Stimulated activated CD8-positive, alpha-beta memory T cell treated with anti-CD3 and anti-CD28 coated beads, Interleukin-7, amount 100 ng/mL, for 4 hours (primary cell): ENCODE results near the gene MMP10.

Experiments
- DNase-seq, 2 donors: peaks; one replicate each; pipeline ENCODE4 v3.0.0-alpha.2; 2020; ENCODE audit warnings: low read depth in 2 of 2

MMP10 gene

DNA sequence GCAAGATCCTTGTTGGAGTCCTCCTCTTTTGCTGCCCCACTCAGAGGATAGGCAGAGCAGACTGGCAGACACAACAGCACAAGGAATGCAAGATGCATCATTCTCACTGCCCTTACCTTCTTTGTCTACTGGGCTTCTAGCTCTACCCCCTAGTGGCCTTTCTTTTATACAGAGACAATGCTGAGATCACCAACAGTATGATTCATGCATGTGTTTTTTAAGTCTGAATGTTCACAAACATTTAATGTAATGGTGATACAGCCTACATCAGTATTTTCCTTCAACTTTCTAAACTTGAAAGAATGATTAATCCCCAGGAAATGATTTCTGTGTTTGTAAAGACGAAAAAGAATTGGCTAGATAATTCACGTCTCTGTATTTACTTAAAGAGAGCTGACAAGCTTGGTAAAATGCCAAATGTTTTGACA lies at the start of gene MMP10:
Gene MMP10 (minus strand): TSS at position 138 of the 428 bp plus-strand sequence. CDS start 37 bp downstream, at position 101.
- DNase-seq, result no peak

DNA sequence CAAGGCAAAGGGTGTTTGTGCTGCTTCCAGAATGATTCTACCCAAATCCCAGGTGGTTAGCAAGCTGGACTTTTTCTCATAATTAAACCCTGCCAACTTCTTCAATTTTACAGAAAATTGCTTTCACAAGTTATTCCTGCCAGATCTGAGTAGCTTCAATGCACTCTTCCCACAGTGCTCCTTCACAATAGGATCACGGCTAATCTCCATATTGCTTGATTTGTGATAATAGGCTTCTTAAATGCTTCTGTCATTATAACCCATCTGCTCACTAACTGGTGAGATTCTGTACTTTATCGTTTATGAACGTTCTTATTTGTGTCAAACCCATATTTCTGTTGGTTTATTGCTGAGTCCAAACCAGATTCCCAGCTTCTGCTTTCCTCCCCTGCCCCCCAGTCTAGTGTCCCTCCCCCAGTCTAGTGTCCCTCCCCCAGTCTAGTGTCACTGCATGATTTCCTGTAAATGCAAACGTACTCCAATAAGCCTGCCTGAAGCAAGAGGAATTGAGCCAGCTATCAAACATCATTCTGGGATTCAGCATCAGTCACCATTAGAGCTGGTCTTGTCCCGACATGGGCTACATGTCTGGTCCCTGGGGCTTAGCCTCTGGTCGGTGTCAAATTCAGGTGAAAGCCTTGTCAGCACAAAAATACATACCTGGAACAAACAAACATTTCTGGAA lies 49.0 kb upstream of the MMP10 start:
- no peak for DNase-seq

DNA sequence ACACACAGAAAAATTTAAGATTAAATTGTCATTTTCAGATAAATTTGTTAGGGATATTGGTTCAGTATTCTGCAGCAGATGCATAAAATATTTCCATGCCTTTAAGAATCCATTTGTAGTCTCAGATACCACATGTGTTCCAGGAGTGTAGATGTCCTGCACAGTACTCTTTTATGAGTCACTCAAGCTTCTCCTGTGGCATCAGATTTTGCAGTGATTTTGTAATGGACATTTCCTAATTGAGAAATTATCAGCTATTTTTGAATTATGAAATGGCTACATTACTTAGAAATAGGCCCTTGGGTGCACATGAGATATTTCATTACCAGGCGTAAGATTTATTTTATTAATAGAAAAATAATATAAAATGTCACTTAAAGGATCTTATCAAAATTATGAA lies 44.1 kb upstream of the MMP10 start:
- no peak for DNase-seq

DNA sequence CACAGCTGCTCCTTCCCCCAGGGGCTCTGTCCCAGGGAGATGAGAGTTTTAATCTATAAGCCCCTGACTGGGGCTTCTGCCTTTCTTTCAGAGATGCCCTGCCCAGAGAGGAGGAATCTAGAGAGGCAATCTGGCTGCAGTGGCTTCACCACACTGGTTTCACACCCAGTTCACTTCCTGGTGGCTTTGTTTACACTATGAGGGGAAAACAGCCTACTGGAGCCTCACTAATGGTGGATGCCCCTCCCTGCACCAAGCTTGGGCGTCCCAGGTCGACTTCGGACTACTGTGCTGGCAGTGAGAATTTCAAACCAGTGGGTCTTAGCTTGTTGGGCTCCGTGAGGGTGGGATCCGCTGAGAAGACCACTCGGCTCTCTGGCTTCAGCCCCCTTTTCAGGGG lies 39.1 kb upstream of the MMP10 start:
- no peak for DNase-seq

DNA sequence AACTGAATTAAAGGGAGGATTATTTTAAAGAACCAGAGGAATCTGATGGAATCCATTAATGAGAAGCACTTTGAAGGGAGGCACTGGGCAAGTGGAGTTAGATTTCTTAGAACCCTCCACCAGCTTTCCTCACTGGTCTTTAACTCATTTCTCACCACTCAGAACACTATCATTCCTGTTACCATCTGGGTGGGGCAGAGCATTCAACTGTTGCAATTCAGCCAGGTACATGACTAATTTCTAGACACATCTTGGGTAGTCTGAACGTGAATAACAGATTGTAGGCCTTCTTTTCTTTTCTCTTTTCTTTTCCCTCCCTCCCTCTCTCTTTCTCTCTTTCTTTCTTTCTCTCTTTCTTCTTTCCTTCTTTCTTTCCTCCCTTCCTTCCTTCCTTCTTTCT lies 33.1 kb upstream of the MMP10 start:
- no peak for DNase-seq

DNA sequence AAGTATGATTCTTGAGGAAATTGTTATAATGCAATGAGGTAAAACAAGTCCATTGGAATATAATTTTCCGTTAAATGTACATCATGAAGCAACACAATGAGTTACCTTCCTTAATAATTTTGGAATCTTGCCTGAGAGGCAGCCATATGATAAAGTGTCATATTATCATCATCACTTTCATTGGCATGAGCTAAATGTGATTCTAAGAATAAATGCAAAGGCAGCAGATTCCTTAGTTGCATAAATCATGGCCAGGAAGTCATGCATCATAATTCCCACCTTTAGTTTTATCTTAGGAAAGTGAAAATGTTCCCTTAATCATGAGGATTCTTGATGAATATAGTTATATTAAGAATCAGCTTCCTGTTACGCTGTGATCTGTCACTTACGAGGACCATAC lies 31.8 kb upstream of the MMP10 start:
- no peak for DNase-seq

DNA sequence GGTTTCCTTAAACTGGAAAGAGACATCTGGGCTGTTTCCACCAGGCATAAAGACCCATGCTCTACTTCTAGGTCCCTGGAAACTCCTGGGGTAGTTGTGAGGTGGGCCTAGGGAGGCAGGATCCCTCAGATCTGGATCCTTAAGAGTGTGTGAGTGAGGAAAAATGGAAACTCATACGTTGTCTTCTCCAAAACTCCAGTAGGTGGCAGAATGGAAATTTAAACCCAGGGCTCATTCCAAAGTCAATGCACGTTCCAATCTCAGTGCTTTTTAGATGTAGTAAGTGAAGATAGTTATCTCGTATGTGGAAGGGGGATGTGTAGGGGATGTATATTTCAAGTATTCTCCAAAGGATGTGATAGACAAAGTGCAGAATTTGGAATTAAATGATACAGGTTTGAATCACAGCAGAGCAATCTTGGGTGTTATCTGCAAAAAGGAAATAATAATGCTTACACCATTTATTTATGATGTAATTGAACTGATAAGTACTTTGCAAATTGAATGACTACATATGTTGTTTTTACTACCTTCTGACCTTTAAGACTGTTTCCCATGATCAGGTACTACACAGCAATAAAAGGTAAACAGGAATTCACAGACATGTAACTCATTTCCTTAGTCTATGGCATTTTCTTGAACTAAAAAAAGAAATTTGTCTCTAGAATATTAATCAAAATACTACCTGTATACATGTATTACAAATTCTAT lies 30.7 kb upstream of the MMP10 start:
- no peak for DNase-seq

DNA sequence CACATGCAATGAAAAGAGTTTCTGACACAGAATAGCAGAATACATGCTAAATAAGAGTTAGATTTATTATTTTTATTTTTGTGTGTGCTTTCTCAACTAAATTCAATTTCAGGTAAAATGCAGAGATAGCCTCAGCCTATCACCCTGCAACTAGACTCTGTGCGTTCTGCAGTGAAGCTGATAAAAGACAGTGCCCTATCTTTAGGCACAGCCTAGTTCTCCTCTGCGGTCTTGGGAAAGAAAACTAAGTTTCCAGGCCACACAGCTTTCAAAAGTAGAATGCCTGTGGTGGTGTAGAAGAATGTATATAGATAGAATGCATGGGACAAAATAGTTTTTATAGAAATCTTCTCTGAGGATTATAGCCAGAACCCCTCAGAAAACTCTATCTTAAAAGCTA lies 29.5 kb upstream of the MMP10 start:
- no peak for DNase-seq

DNA sequence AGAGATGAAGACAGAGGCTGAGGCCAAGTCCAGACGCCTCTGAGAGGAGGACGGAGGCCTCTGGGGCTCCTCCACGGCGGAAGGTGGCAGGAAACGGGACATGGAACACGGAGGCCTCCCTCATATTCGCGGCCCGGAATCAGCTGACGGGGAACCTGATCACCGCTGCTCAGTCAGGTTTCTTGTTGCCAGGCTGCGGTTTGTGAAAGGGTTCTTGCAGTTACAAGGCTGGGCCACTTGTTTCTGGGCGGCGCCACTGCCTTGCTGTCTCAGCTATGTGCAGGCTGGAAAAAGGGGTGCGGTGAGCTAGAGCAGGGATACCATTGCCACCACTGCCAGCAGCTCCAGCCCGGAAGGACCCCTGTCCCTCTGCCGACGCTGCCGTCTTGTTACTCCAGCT lies 27.5 kb upstream of the MMP10 start:
- DNase-seq, result no peak

DNA sequence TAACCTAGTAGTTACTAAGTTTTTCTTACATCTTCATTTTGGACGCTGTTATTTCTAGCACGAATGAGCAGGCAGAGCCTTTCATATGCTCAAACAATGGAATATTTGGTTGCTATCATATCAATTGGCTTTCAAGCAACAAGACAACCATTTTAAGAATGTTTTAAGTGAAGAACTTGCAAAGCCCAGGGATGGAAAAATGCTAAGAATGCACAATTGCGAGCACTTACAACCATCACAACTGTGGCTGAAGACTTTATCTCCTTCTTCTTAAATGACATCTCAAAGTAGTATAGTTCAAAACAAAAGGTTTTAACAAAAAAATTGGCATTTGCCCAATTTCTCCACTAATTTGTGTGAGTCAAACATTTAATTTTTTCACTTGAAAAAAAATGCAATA lies 25.9 kb upstream of the MMP10 start:
- DNase-seq, result no peak

DNA sequence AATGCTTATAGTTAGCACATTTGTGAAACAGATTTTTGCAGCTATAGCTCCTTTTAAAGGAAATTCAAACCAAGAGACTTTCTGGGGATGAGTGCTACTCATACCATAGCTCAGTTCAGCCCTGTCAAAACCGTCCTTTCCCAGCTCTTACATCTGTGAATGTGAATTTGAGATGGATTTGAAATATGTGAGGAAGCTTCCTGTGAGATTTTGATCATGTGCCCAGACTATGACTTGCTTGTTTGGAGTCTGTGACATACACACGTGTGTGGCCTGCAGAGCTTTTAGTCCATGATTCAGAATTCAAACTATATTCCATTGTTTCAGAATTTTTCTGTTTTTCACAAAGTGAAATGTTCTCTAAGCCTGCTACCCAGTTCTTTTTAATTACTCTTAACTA lies 21.9 kb upstream of the MMP10 start:
- no peak for DNase-seq

DNA sequence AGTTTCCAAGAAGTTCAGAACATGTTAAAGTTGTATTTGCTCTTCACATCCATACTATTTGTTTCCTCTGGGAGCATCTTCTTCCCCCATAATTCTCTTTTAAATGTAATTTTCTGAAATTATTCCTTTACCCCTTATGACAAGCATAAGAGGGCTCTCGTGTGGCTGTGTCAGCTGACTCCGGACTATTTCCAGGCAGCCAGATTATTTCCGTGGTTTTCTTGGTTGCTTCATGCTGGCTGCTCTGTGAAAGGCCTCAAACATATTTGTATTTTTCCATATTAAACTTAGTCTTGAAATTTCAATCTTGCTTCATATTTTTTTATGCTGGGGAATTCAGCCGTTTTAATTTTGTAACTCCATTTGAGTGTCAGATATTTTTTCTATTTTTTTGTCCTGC lies 20.3 kb upstream of the MMP10 start:
- no peak for DNase-seq

DNA sequence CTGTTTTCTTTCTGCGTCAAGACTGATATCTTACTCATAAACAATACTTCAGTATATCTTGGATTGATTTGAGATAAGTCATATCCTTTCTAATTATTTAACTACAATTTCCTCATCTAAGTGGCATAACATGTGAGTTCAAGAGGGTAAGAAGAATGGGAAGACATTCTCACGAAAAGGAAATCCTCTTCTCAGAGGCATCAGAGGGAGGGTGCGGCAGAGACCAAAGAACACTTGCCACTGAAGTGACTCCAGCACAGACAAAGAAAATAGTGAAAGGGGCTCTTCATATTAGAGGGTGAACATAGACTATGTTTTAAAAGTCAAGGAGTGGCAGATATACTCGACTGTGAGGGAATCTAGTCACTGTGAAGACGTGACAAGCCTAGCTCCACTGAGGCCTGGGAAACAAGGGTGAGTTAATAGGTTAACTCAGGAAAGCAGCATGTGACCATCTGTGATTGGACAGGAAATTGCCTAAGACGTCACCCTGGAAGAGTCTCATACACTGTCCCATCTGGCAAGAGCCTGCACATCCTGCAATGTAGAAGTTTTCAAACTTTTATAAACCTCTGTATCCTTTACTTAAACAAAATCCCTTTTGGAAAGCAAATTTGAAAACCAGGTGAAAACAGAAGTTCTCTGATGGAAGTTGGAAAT lies 19.4 kb upstream of the MMP10 start:
- no peak for DNase-seq

DNA sequence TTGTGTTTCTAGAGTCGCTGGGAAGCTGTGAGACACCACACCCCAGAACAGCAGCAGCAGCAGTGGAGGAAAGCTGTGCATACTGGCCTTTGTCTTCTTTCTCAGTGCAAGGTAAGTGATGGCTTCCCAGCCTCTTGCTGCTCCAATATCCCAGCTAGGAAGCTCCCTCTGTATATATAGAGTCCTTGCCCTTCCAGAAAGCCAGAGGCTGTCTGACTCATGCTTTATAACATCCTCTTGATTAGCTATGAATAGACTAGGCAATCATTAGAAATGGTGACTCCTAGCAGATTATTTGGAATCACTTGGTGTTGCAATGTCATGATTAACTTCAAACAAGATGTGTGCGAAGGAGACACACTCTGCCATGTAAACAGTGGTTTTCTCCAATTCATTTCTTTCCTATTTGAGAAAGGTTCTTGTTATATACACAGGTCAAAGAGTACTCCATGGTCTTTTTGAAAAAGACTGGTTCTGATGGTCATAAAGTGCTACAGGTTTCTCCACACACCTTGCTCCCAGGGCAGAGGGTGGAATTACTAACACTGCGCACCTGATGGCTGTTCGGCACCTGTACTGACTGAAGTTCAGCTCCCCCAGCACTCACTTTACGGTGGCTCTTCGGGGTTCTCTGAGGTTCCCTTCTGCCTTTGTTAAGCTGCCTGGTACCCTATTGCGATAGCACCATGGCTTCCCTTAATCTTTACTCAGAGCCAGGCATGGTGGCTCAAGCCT lies 17.8 kb upstream of the MMP10 start, which contains the start of gene MMP1:
Gene MMP1 (minus strand): TSS at position 149 of the 735 bp plus-strand sequence. CDS start 68 bp downstream, at position 81.
- DNase-seq, result no peak

DNA sequence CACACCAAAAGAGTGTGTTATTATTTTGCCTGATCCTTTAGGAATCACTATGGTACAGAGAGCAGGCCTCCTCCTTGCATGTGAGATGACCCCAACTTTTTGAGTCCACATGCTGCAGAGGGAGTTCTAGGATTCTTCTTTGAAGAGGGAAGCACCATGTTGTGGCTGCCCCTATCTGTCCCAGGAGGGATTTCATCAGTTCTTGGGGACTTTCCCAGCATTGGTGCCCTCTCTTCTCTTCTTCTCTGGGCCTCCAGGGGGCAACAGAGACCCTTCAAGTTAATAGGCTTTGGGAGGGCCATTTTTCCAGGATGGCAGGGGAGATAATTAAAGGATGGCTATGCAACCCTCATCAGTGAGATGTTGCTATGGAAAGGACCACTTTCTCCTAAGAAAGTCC lies 14.0 kb upstream of the MMP10 start:
- DNase-seq, result no peak

DNA sequence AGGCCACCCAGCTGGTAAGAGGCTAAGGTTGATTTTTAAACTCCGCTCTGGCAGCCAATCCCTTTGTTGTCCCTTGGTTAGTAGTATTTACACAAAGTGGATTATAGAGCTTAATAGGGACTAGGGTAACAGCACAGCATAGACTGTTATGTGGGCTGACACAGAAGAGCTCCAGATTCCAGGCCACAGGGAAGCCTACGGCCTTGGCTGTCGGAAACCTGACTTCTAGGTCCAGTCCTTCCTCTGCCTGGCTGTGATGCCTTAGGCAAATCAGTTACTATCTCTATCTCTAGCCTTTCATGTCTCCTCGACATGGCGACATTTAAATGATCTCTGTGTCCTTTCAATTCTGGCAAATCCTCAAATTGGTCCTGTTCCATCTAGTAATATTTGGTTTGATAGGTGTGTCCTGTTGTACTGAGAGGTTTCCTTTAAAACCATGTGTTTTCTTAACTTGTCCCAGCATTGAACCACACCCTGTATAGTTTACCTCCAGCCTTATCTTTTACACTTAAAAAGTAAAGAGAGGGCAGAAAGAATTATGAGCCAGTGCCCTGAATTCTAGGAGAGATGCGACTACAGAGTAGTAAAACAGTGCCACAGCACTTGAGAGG lies 13.4 kb upstream of the MMP10 start:
- DNase-seq, result no peak

DNA sequence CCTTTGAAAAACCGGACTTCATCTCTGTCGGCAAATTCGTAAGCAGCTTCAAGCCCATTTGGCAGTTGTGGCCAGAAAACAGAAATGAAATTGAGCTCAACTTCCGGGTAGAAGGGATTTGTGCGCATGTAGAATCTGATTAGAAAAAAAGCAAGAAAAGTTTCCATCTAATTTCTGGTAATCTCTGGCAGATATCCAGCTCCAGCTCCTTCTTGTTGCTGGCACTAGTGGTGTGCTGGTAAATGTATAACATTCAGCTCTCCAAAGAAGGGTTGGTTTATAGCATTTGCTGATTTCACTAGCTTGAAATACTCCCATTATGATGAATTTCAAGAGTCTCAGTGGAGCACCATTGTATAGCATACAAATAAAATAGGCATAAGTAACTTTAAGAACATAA lies 12.2 kb upstream of the MMP10 start:
- no peak for DNase-seq

DNA sequence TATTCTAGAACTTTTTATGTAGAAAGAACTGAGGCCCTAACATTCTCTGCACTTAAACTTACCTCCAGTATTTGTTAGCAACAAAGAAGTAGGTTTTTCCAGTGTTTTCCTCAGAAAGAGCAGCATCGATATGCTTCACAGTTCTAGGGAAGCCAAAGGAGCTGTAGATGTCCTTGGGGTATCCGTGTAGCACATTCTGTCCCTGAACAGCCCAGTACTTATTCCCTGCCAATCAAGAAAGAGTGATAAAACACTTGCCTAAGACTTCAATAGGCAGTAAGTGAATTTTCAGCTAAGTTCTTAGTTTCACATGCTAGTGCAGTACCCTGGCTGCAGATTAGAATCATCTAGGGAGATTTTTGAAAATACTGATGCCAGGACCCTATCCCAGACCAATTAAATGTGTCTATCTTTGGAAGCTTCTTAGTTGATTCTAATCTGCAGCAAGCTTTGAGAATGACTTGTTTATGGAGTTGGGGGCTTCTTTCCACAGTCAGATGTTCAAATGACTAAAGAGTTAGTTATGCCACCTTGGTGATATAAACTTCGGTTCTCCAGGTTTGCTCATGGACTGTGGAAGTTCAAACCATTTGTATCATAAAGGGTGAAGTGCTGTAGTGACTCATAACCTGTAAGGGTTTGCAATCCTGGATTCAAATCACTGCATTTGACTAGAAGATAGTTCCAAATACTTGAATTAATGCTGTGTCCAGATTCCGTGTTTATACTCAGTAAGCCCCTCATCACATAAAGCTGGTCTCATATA lies 11.0 kb upstream of the MMP10 start:
- DNase-seq, result no peak

DNA sequence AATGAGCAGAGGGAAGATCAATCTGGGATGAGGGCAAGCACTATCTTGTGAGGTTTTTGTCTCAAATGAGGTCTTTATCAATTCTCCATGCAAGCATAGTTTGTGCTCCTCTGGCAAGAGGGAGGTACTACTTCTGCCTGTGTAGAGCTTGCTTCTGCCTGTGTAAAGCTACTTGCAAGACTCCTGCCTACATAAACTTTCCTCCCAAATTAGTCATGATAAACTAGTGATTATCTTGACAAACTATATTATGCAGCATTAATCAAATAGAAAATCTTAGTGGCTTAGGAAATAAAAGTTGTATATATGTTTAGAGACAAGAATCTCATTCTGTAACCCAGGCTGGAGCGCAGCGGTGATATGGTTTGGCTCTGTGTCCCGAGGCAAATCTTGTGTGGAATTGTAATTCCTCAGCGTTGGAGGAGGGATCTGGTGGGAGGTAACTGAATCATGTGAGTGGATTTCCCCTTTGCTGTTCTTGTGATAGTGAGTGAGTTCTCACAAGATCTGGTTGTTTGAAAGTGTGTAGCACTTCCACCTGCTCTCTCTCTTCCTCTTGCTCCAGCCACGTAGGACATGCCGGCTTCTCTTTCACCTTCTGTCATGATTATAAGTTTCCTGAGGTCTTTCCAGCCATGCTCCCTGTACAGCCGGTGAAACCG lies 8.0 kb upstream of the MMP10 start:
- no peak for DNase-seq

DNA sequence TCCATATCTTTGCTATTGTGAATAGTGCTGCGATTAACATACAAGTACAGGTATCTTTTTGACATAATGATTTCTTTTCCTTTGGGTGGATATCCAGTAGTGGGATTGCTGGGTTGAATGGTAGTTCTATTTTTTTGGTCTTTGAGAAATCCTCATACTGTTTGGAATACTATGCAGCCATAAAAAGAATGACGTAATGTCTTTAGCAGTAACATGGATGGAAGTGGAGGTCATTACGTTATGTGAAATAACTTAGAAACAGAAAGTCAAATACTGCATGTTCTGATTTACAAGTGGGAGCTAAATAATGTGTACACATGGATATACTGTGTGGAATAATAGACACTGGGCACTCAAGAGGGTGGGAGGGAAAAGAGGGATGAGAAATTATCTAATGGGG lies 4.0 kb upstream of the MMP10 start:
- DNase-seq, result no peak

DNA sequence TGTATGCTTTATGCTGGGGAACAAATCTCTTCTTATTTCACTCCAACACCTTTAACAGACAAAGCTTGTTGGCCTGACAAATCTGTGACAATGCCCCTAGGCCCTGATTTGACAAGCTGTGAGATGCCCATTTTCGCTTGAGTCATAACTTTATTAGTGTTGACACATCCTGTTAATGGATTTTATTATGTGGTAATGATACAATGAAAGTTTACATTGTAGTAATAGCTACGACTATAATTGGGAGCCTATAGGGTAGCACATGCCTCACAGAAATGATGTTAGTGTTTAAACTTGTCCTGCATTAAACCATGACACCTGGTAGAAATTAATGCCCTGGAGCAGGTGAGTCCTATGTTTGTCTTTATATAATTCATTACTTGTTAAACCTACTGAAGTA lies 3.3 kb upstream of the MMP10 start:
- no peak for DNase-seq
